Fibroblast of the aortic adventitia (primary cell): Measurements from ENCODE around the gene GRK6. TPM values are rescaled to one million over a fixed set of nuclear protein-coding genes. Genes with fewer than 3 reads are reported as not detected.

Experiments
- DNase-seq: peaks from one replicate; pipeline ENCODE4 v3.0.0-alpha.2; 2010; ENCODE audit warnings: low read depth
- H3K4me3 ChIP-seq: 2 replicates; pipeline ENCODE4 v1.5.1; 2011; ENCODE audit warnings: low read depth, mild to moderate bottlenecking, control low read depth, low read length, moderate library complexity
- CTCF ChIP-seq: IDR thresholded peaks from 2 replicates; pipeline ENCODE4 v1.5.1; 2011; ENCODE audit warnings: mild to moderate bottlenecking, low read length, control low read depth, inconsistent platforms; ENCODE audit not compliant: insufficient read depth
- total RNA-seq: library from RNA; depleted of rRNA; stranded (reverse); fragments of >200 nt; gene quantifications from 2 replicates; pipeline ENCODE4 v1.2.3, GENCODE V29; 2012; ENCODE audit warnings: low replicate concordance

The GRK6 gene
- total RNA-seq, 1 donor, result 15.7 TPM

GRCh38 chr5:177397875-177398390, 28.5 kb upstream of the GRK6 start:
- TF ChIP-seq CTCF, result no peak
- no peak for DNase-seq
- no peak overlapping the region for H3K4me3 ChIP-seq

GRCh38 chr5:177399997-177400868, 26.2 kb upstream of the GRK6 start, which contains the start of gene PFN3:
PFN3 (minus strand) TSS chr5:177400661; CDS start chr5:177400576, 85 bp downstream.
- no peak for TF ChIP-seq CTCF
- no peak for DNase-seq
- no peak within 1 kb of the TSS for H3K4me3 ChIP-seq

GRCh38 chr5:177402271-177403043, 24.0 kb upstream of the GRK6 start:
- peak overlapping the region; percentile 22 for H3K4me3 ChIP-seq
- TF ChIP-seq CTCF, result peak; percentile 44
- peak; percentile 29 for DNase-seq

GRCh38 chr5:177403102-177403791, 23.2 kb upstream of the GRK6 start:
- H3K4me3 ChIP-seq, result peak overlapping the region; percentile 69
- TF ChIP-seq CTCF, result no peak
- no peak for DNase-seq

- H3K4me3 ChIP-seq, result peak overlapping the region; percentile 69
- peak; percentile 75 for DNase-seq
- TF ChIP-seq CTCF, result peak; percentile 68
These were observed 22.5 kb upstream of the GRK6 start for GRCh38 chr5:177403792-177404640.
